ENCODE data around the gene GNA15. TPM values are rescaled to one million over a fixed set of nuclear protein-coding genes. Genes with fewer than 3 reads are reported as not detected.

Gene GNA15
- total RNA-seq, 1 donor from 2014 or later: 0.07 TPM

DNA sequence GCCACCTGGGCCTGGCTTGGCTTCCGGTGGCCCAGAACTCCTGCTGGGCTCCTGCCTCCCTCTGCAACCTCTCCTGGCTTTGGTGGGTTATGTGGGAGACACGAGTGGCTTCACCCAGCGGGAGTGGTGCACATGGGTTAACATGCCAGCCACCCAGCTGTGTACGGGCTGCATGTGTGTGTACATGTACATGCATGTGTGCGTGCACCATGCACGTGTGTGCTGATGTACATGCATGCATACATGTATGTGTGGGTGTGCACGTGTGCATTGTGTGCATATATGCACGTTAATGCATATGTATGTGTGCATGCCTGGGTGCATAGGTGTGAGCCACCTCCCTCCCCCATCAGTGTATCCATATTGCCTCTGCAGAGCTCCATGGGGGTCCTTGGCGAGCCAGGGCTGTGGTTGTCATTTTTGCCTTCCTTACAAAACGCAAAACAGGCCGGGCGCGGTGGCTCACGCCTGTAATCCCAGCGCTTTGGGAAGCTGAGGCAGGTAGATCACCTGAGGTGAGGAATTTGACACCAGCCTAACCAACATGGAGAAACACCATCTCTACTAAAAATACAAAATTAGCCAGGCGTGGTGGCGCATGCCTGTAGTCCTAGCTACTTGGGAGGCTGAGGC lies 29.2 kb upstream of the GNA15 start:
- no peak for DNase-seq (ENCODE audit: low read depth, low spot score)

DNA sequence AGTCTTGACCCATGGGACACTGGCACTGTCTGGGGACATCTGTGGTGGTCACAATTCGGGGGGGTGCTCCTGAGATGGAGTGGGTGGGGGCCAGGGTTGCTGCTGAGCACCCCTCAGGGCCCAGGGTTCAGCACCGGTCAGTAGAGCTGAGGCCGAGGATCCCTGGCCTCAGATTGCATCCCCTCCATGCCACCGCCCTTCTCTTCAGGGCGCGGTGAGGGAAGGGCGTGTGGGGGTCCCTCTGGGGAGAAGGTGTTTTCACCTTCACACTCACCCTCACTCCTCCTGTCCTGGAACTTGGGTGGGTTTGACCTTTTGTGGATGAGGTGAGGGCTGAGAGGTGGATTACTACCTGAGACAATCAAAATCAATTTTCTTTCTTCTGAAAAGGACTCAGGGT lies 28.2 kb upstream of the GNA15 start:
- DNase-seq (ENCODE audit: low read depth, low spot score): no peak

DNA sequence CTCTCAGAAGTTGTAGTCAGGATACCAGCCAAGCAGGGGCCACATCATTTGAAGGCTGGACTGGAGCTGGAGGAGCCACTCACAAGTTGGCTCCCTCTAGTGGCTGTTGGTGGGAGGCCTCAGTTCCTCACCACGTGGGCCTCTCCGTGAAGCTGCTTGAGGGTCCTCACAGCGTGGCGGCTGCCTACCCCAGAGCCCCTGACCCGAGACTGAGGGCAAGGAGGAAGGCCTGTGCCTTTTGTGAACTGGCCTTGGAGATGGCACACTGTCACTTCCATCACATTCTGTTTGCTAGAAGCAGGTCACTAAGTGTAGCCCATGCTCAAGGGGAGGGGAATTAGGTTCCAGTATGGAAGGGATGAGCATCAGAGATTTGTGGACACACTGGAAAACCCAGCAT lies 27.1 kb upstream of the GNA15 start:
- no peak for DNase-seq (ENCODE audit: low read depth, low spot score)

DNA sequence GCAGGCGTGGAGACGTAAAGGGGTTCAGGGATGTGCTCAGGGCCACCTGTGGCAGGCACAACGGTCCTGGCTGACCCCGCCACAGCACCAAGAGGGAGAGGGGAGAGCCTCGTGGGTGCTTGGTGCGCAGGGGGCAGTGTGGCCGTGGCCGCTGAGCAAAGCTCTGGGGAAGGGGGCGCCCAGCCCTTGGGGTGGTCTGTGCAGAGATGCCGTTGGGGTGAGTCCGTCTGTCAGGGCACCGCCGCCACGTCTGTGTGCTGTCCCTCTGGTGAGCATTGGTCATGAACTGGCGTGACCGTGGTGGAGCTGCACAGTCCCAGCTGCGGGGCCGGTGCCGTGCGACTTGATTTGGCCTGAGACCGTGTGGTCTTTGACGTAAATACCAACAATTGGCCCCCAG lies 26.3 kb upstream of the GNA15 start:
- DNase-seq (ENCODE audit: low read depth, low spot score): no peak

DNA sequence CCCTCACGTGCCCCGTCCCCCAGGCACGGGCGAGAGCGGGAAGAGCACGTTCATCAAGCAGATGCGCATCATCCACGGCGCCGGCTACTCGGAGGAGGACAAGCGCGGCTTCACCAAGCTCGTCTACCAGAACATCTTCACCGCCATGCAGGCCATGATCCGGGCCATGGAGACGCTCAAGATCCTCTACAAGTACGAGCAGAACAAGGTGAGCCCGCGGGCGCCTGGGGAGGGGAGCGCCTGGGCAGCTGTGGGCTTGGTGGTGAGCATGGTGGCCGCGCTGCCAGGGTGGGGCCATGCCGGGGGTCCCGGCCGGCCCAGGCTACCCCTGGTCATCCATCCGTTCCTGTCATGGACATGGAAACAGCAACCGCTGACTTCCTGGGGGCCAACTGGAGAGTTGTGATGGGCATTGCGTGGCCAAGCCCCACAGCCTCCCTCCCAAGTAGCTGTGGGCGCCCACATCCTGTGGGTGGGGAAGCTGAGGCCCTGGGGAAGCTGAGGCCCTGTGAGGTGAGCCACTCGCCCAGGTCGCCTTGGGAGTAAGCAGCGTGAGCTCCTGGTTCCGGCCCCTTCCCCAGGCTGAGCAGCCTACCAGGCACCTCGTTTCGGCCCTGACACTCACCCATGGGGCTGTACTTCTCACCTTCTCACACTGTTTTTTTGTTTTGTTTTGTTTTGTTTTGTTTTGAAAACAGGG lies 25.6 kb upstream of the GNA15 start:
- DNase-seq (ENCODE audit: low read depth, low spot score): no peak

DNA sequence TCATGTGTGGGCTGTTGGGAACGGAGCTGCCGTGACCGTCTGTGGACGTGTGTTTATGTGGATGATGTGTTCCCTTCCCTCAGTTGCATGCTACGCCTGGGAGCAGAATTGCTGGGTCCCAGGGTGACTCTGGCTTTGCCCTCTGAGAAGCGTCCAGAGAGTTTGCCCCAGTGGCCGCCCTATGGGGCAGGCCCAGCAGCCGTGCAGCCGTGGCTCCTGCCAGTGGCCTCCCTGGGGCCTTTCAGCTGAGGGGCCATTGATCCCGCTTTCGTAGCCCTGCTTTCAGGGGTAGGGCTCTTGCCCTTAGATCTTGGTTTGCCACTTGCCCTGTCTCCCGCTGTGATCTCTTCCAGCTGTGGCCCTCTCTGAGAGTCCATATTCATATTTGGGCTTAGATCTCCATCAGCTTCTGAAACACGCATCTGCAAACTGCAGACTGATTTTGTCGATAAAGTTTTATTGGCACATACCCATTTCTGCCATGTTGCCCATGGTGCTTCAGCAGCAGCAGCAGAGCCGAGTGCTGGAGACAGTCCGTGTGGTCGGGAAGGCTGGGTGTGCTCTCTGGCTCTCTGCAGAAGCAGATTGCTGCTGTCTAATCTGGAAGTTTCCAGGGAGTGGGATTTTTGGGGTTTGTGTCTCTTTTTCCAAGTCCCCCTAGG lies 24.1 kb upstream of the GNA15 start:
- DNase-seq (ENCODE audit: low read depth, low spot score): no peak

DNA sequence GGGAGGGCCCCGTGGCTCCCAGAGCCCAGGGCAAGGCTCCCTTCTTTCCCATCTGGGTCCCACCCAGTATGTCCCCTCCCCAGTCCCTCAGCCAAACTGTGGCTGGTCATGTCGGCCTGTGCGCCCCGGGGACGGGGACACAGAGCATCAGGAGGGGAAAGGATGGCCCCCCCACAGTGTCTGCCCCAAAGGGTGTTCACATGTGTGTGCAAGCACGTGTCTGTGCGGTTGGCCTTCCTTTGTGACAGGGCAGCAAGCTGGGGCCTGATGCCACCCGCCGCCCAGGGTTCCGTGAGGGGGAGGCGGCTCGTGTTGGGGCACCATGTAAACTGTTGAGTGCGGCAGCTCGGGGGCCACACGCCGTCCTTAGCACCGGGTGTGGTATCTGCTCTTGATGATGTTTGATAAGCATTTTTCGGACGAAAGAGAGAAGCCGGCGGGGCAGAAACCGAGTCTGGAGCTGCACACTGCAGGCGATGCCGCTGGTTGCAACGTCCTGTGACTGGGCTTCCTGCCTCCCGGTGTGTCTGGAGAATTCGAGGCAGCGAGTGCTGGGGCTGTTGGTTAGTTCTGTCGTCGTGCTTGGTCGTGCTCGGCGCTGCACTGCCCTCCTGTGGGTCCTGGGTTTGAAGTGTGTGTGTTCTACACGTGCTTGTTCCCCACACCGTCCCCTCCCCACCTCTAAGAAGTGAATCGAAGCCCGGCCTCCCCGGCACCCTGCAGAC lies 23.3 kb upstream of the GNA15 start:
- no peak for DNase-seq (ENCODE audit: low read depth, low spot score)

DNA sequence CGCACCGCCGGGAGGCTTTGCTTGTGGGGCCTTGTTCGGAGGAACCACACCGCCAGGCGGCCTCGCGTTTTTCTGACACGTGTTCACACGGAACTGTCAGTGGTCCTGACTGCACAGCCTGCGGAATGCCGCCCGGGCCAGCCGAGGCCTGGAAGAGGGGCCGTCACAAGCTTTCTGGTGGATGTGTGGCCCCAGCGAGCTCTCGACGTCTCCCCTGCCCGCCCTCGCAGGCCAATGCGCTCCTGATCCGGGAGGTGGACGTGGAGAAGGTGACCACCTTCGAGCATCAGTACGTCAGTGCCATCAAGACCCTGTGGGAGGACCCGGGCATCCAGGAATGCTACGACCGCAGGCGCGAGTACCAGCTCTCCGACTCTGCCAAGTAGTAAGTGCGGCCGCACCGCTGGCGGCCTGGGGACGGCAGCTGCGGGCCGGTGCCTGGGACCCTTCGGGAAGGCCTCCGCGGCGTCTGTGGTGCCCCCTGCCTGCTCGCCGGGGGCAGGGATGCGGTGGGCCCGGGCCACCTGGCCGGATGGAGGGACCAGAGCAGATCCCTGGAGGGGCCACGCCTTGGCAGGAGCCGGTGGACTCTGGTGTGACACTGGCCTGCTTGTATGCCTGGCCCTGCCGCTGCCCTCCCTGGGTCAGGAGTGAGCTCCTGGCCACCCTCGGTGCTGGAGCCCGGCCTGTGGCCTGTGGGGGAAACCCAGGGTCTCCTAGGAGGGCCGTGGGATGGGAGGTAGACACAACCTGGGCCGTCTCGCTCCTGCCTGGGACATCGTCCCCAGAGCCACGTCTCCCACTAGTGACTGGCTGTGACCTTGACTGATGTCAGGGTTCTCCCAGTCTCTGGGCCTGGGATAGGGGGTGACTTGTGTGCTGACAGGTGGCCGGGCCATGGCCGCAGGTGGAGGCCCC lies 22.5 kb upstream of the GNA15 start:
- no peak for DNase-seq (ENCODE audit: low read depth, low spot score)

DNA sequence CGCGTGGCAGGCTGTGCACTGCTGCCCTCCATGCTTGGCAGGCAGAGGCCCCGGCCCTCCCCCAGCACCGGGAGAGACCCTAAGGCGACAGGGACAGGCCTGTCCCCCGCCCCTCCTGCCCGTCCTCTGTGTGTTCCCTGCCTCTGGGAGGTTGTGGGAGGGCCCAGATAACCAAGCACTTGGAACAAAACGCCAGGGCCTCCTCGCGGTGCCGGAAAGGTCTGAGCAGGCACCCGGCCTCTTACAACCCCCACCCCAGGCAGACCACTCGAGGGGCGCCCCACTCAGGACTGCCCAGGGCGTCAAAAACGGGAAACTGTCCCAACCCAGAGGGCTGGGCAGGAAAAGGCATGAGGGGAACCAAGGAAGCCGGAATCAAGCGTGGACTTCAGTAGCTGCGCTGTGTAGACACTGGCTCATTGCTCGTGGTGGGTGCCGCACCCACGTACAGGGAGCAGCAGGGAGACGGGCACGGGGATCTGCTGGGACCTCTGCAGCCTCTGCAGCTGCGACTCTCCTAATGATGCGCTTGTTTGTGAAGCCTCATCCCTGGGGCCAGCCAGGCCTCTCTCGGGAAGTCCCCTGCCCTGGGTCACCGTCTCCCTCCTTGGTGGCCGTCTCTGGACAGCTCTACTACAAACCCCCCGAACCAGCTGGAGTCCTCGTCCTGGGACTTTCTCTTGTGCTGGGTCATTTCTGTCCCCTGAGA lies 21.7 kb upstream of the GNA15 start:
- no peak for DNase-seq (ENCODE audit: low read depth, low spot score)

DNA sequence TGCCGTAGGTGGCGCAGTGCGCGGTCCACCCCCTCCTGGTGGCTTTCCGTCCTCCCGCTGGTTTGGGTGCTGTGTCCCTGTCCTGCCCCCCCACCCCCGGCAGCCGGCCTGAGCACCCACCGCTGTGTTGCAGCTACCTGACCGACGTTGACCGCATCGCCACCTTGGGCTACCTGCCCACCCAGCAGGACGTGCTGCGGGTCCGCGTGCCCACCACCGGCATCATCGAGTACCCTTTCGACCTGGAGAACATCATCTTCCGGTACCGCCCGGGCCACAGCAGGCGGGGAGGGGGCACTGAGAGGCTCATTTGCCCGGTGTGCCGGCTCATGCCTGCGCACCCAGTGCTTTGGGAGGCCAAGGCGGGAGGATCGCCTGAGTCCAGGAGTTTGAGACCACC lies 21.0 kb upstream of the GNA15 start:
- DNase-seq (ENCODE audit: low read depth, low spot score): no peak

DNA sequence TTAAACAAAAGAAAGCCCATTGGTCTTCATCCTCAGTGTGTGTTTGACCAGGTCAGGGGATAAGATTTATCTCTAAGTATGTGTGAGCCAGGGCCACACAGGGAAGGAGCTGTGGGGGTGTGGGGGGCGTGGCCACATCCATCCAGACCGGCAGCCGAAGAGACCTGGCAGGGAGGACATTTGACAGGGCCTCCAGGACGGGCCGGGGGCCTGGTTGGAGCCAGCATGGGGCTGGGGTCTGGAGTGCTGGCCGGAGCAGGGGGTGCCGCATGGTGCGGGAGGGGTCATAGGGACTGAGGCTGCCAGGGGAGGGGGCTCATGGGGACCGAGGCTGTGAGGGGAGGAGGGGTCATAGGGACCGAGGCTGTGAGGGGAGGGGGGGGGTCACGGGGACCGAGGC lies 20.4 kb upstream of the GNA15 start:
- DNase-seq (ENCODE audit: low read depth, low spot score): no peak

DNA sequence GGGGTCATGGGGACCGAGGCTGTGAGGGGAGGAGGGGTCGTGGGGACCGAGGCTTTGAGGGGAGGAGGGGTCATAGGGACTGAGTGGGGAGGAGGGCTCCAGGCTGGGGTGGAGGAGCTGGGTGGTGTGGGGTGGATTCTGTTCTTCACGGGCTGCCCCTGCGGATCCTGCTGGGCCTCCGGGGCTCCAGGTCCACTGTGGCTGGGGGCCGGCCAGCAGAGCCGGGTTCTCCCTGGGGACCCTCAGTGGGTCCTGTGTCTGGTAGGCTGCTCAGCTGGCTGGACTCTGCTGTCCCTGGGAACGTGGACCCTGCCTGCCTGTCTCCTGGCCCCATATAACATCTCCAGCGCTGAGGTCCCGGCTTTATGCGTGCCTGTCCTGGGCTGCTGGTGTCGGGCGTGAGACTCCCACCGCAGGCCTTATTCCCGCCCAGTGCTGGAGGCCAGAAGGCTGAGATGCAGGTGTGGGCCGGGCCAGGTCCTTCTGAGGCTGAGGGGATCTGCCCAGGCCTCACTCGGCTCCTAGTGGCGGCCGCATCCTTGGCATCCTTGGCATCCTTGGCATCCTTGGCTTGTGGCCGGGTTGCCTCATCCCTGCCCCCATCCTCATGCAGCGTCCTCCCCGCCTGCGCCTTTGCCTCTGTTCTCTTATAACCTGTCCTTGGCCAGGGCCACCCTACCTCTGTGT lies 19.8 kb upstream of the GNA15 start:
- no peak for DNase-seq (ENCODE audit: low read depth, low spot score)

DNA sequence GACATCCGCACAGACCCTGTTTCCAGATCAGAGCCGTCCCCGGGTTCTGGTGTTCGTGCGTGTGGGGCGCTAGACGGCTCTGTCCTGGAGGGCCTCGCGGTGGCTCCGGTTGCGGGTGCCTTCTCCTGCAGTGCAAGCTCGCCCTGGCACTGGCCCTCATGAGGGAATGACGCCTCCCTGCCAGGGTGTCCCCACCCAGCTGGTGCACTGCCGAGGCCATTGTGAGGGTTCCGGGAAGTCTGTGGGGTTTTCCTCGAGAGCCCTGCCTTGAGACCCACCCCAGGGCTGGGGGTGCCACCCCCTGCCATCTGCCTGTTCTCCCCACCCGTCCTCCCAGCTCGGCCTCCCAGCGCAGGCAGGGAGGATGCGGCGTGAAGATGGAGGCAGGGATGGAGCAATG lies 19.2 kb upstream of the GNA15 start:
- DNase-seq (ENCODE audit: low read depth, low spot score): no peak

DNA sequence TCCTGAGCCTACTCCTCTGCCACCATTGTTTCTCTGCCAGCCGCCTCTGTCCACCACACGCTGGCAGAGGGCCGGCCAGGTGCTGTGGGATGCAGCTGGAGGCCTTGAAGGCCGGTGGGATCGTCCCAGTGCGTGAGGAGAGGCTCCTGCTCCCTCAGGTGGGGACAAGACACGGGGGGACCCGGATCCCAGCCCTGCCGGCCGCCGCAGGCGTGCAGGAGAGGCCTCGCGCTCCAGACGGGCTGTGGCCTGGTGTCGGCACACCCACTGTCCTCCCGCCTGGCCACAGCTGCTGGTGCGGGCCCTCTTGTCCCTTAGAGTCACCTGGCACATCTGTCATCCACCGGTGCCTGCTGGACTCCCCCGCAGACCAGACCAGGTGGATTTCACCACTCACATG lies 18.1 kb upstream of the GNA15 start:
- no peak for DNase-seq (ENCODE audit: low read depth, low spot score)

DNA sequence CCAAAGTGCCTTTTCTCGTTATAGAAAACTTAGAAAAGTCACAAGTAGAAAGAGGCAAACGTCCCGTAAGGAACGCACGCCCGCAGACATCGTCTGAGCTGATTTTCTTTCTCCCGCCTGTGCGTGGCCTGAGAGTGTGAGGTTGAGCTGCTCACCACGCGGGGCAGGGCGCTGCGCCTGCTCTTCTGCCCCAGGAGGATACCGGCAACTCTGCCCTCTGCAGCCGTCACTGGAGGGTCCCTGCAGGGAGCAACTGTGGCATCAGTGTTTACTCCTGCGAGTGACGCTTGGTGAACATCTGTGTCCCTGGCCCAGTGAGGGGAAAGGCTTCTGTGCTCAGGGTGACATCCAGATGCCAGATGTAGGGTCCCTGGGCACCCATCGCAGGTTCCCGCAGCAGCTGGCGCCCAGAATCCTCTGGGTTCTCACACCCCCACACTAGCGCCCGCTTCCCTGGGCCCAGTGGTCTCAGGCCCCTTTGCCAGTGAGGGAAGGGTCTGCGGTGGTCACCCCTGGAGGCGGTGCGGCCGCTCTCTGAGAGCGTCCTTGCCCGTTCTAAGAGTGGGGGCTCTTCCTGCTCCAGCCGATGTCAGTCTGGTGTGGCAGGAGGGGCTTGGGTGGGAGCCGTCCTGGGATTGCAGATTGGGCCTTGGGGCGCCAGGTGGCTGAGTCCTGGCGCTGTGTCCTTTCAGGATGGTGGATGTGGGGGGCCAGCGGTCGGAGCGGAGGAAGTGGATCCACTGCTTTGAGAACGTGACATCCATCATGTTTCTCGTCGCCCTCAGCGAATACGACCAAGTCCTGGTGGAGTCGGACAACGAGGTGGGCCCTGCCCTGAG lies 17.4 kb upstream of the GNA15 start:
- DNase-seq (ENCODE audit: low read depth, low spot score): no peak

DNA sequence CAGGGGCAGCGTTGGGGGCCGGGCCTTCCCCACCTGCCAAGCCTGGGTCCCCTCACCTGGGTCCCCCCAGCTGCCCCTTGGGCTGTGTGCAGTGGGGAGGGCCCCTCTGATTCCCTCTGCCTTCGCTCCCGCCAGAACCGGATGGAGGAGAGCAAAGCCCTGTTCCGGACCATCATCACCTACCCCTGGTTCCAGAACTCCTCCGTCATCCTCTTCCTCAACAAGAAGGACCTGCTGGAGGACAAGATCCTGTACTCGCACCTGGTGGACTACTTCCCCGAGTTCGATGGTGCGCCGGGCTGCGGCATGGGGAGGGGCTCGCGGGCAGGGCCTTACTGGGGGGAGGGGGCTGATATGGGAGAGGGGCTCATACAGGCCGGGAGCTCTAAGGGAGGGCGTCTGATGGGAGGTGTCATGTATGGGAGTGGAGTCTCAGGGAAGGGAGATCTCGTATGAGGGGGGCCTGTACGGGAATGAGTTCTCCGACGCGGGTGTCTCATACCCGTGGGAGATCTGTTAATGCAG lies 16.7 kb upstream of the GNA15 start:
- no peak for DNase-seq (ENCODE audit: low read depth, low spot score)

DNA sequence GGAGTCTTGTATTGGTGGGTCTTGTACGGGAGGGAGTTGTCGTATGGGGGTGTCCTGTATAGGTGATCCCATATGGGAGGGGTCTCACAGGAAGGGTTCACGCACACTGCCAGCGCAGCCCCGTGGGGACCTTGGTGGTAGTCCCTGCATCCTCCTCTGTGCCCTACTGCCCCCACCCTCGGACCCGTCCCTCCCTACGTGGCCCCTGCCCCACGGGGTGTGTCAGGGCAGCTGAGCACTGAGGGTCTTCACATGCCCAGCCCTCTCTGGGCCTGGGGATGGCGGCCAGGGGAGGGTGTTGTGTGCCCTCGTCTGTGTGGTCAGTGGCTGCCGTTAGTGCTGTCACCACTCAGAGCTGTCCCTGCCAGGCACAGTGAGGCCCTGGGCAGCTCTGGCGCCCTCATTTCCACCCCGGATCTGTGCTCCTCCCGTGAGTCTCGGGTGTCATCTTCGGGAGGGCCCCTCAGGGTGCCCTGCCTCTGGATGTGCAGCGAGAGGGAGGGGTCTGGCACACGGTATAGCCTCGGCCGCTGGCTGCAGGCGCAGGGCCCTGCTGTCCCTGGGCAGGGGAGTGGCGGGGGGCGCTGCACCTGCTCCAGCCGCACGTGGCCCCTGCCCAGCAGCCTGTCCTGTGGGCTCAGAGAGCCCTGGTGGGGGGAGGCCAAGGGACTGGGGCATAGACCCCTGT lies 16.0 kb upstream of the GNA15 start:
- no peak for DNase-seq (ENCODE audit: low read depth, low spot score)

DNA sequence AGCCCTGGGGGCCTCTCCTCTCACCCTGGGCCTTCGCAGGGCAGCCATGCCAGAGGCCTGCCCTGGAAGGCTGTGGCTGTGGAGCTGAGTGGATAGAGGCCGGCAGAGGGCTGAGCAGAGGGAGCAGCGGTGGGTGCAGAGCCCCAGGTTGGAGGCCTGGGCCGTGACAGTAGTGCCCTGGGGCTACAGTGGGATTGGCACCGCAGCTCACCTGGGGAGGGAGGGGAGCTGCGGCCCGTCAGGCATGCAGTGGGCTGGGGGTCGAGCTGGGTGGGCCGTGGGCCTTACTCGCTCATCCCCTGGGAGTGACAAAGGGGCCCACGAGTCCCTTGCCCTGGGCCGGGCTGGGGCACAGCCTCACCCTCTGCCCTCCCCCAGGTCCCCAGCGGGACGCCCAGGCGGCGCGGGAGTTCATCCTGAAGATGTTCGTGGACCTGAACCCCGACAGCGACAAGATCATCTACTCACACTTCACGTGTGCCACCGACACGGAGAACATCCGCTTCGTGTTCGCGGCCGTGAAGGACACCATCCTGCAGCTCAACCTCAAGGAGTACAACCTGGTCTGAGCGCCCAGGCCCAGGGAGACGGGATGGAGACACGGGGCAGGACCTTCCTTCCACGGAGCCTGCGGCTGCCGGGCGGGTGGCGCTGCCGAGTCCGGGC lies 15.1 kb upstream of the GNA15 start:
- DNase-seq (ENCODE audit: low read depth, low spot score): no peak

Data from pulmonary artery endothelial cell (primary cell).